Esophagus muscularis mucosa (tissue), 4 donors: ENCODE results near the gene WNT6.

ENCODE experiments used
- EP300 ChIP-seq: sonication (generic); formaldehyde crosslinking; IDR thresholded peaks from one replicate; pipeline ENCODE4 v1.6.1; 2017; ENCODE audit warnings: antibody characterized with exemption
- POLR2A ChIP-seq: fragments of 450-650 bp; IDR thresholded peaks from one replicate; pipeline ENCODE4 v1.6.1; 2017; ENCODE audit warnings: antibody characterized with exemption, moderate library complexity, mild to moderate bottlenecking, low read depth
- POLR2AphosphoS5 ChIP-seq, 2 donors: sonication (generic); formaldehyde crosslinking; IDR thresholded peaks; one replicate each; pipeline ENCODE4 v1.6.1; 2017; ENCODE audit warnings: antibody characterized with exemption in 2 of 2
- TF ChIP-seq, protein P1 (sequence below), 3 experiments: fragments of 200-600 bp in 2 of 3; fragments of 450-650 bp in 1 of 3; sonication (generic) in 2 of 3; IDR thresholded peaks; one replicate each; pipeline ENCODE4 v1.5.1; 2017 to 2019; ENCODE audit warnings: antibody characterized with exemption in 3 of 3, mild to moderate bottlenecking in 2 of 3, moderate library complexity in 1 of 3

DNA sequence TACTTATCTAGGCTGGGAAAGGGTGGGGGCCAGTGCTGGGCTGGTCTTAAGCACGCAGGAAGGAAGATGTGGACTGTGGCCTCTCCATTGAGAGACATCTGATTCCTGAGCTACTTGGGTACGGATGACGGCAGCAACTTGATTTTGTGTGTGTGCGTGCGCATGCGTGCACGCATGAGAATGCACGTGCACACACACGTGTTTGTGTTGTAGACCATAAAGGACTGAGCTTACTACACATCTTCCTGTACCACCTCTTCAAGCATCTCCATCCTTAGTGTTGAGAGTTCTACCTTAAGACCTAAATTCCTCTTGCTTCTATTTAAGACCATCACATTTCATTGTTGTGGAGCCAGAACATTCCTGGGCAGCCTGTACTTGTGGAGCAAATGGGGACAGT is 9.5 kb downstream of the WNT6 start:
- TF ChIP-seq, protein P1, sequence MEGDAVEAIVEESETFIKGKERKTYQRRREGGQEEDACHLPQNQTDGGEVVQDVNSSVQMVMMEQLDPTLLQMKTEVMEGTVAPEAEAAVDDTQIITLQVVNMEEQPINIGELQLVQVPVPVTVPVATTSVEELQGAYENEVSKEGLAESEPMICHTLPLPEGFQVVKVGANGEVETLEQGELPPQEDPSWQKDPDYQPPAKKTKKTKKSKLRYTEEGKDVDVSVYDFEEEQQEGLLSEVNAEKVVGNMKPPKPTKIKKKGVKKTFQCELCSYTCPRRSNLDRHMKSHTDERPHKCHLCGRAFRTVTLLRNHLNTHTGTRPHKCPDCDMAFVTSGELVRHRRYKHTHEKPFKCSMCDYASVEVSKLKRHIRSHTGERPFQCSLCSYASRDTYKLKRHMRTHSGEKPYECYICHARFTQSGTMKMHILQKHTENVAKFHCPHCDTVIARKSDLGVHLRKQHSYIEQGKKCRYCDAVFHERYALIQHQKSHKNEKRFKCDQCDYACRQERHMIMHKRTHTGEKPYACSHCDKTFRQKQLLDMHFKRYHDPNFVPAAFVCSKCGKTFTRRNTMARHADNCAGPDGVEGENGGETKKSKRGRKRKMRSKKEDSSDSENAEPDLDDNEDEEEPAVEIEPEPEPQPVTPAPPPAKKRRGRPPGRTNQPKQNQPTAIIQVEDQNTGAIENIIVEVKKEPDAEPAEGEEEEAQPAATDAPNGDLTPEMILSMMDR (IDR thresholded peaks at IDR 0.05) = no peak
- TF ChIP-seq POLR2A = no peak
- no peak for TF ChIP-seq POLR2AphosphoS5 (IDR thresholded peaks at IDR 0.05)
- TF ChIP-seq EP300 = no peak
